Cardiac fibroblast (primary cell): Measurements from ENCODE around the gene PRM1.

ENCODE experiments used
- DNase-seq, 2 donors: peaks; one replicate each; pipeline versions ENCODE4 v3.0.0 to v3.0.0-alpha.2; 2010; ENCODE audit warnings: low read depth in 2 of 2
- H3K4me3 ChIP-seq, 2 donors: replicated peaks in 1 of 2; 1 replicate in 1 of 2; 2 replicates in 1 of 2; pipeline ENCODE4 v1.5.1; 2011; ENCODE audit warnings: low read depth in 2 of 2, low read length in 2 of 2, mild to moderate bottlenecking in 2 of 2, moderate library complexity in 1 of 2
- CTCF ChIP-seq: IDR thresholded peaks from one replicate; pipeline ENCODE4 v1.5.1; 2011; ENCODE audit warnings: low read depth, mild to moderate bottlenecking, low read length, inconsistent platforms

The PRM1 gene

GRCh38 chr16:11327277-11328171 lies 46.4 kb upstream of the PRM1 start:
- no peak for TF ChIP-seq CTCF
- no peak overlapping the region for H3K4me3 ChIP-seq
- DNase-seq: peak in 1 of 2 donors; percentile 37

- DNase-seq: no peak
- TF ChIP-seq CTCF: no peak
- no peak overlapping the region for H3K4me3 ChIP-seq
These were observed 45.7 kb upstream of the PRM1 start for GRCh38 chr16:11326737-11327276.

GRCh38 chr16:11326084-11326736 lies 45.1 kb upstream of the PRM1 start:
- H3K4me3 ChIP-seq: no peak overlapping the region
- no peak for TF ChIP-seq CTCF
- DNase-seq: no peak

GRCh38 chr16:11325404-11326083 lies 44.4 kb upstream of the PRM1 start:
- no peak for TF ChIP-seq CTCF
- no peak overlapping the region for H3K4me3 ChIP-seq
- DNase-seq: no peak

GRCh38 chr16:11323551-11324336 lies 42.6 kb upstream of the PRM1 start:
- no peak overlapping the region for H3K4me3 ChIP-seq
- TF ChIP-seq CTCF: no peak
- DNase-seq: no peak

GRCh38 chr16:11322823-11323222 lies 41.7 kb upstream of the PRM1 start:
- no peak overlapping the region for H3K4me3 ChIP-seq
- no peak for DNase-seq
- TF ChIP-seq CTCF: no peak
